ENCODE results near the gene UBL4A. TPM values are rescaled to one million over a fixed set of nuclear protein-coding genes. Genes with fewer than 3 reads are reported as not detected.

Gene UBL4A
- total RNA-seq = 48.4 TPM
- long read RNA-seq, transcript UBL4A-205 (2 exons, 629 nt) = minor isoform, 8 of 216 reads
- long read RNA-seq, transcript UBL4A-202 (4 exons, 2,382 nt) = major isoform, 176 of 216 reads
- long read RNA-seq, partial matches to known transcripts = 0 of 216 reads
- long read RNA-seq, other reads (novel, unspliced or antisense) = 32 of 216 reads

GRCh38 chrX:154486396-154487207 lies at the start of gene UBL4A:
UBL4A (minus strand) TSS chrX:154486615; CDS start chrX:154486584, 31 bp downstream.
- intact Hi-C loops (cut with DNase I) = loop anchor here (5.0 kb wide), 1 partner anchor 49 kb away; the partner anchor contains the start of gene GDI1
- DNase-seq (ENCODE audit: low spot score) = peak; percentile 81

- intact Hi-C loops (cut with DNase I) = no loop called here
Measured at GRCh38 chrX:154535892-154536291, 49.5 kb upstream of the UBL4A start.

GRCh38 chrX:154534526-154535322 lies 48.3 kb upstream of the UBL4A start:
- intact Hi-C loops (cut with DNase I) = loop anchor here (5.0 kb wide), 4 partner anchors 97 to 1577 kb away; partner anchors contain the start of gene GDI1
- DNase-seq (ENCODE audit: low spot score) = peak; percentile 96

More at GRCh38 chrX:154535892-154536291, 49.5 kb upstream of the UBL4A start:
- no peak for DNase-seq (ENCODE audit: low spot score)

- intact Hi-C loops (cut with DNase I) = loop anchor here (5.0 kb wide), 4 partner anchors 95 to 1575 kb away; partner anchors contain the start of gene GDI1
- DNase-seq (ENCODE audit: low spot score) = no peak
Measured at GRCh38 chrX:154532690-154533089, 46.3 kb upstream of the UBL4A start.

- intact Hi-C loops (cut with DNase I) = loop anchor here (5.0 kb wide), 4 partner anchors 94 to 1574 kb away; partner anchors contain the start of gene GDI1
- DNase-seq (ENCODE audit: low spot score) = no peak
Measured at GRCh38 chrX:154531626-154532025, 45.2 kb upstream of the UBL4A start.

- no peak for DNase-seq (ENCODE audit: low spot score)
- intact Hi-C loops (cut with DNase I) = loop anchor here (5.0 kb wide), 4 partner anchors 93 to 1573 kb away; partner anchors contain the start of gene GDI1
Measured at GRCh38 chrX:154530286-154530685, 43.9 kb upstream of the UBL4A start.

- intact Hi-C loops (cut with DNase I) = no loop called here
- no peak for DNase-seq (ENCODE audit: low spot score)
Measured at GRCh38 chrX:154529206-154529612, 42.8 kb upstream of the UBL4A start.

GRCh38 chrX:154526901-154527675 lies 40.7 kb upstream of the UBL4A start:
- intact Hi-C loops (cut with DNase I) = no loop called here
- DNase-seq (ENCODE audit: low spot score) = no peak

- peak; percentile 51 for DNase-seq (ENCODE audit: low spot score)
- intact Hi-C loops (cut with DNase I) = no loop called here
Measured at GRCh38 chrX:154525606-154526490, 39.4 kb upstream of the UBL4A start.

GRCh38 chrX:154519389-154519788 lies 33.0 kb upstream of the UBL4A start:
- no peak for DNase-seq (ENCODE audit: low spot score)
- intact Hi-C loops (cut with DNase I) = no loop called here

- intact Hi-C loops (cut with DNase I) = no loop called here
- DNase-seq (ENCODE audit: low spot score) = no peak
Measured at GRCh38 chrX:154517101-154517781, 30.8 kb upstream of the UBL4A start.

- intact Hi-C loops (cut with DNase I) = no loop called here
- no peak for DNase-seq (ENCODE audit: low spot score)
Measured at GRCh38 chrX:154516656-154517100, 30.3 kb upstream of the UBL4A start.

GRCh38 chrX:154515966-154516655 lies 29.7 kb upstream of the UBL4A start, which contains the start of gene FAM3A:
FAM3A (minus strand) TSS chrX:154516232; CDS start chrX:154515772, 460 bp downstream.
- DNase-seq (ENCODE audit: low spot score) = peak; percentile 96
- intact Hi-C loops (cut with DNase I) = no loop called here

GRCh38 chrX:154515090-154515965 lies 28.9 kb upstream of the UBL4A start:
- intact Hi-C loops (cut with DNase I) = no loop called here
- DNase-seq (ENCODE audit: low spot score) = no peak

- intact Hi-C loops (cut with DNase I) = no loop called here
- DNase-seq (ENCODE audit: low spot score) = no peak
Measured at GRCh38 chrX:154513716-154514115, 27.3 kb upstream of the UBL4A start.
